Activated CD8-positive, alpha-beta memory T cell treated with anti-CD3 and anti-CD28 coated beads for 4 hours (primary cell): ENCODE measurements around the gene ZNF407.

Source experiments
- DNase-seq, 2 donors: peaks; one replicate each; pipeline ENCODE4 v3.0.0-alpha.2; 2020; ENCODE audit warnings: low read depth in 2 of 2

ZNF407 gene

DNA sequence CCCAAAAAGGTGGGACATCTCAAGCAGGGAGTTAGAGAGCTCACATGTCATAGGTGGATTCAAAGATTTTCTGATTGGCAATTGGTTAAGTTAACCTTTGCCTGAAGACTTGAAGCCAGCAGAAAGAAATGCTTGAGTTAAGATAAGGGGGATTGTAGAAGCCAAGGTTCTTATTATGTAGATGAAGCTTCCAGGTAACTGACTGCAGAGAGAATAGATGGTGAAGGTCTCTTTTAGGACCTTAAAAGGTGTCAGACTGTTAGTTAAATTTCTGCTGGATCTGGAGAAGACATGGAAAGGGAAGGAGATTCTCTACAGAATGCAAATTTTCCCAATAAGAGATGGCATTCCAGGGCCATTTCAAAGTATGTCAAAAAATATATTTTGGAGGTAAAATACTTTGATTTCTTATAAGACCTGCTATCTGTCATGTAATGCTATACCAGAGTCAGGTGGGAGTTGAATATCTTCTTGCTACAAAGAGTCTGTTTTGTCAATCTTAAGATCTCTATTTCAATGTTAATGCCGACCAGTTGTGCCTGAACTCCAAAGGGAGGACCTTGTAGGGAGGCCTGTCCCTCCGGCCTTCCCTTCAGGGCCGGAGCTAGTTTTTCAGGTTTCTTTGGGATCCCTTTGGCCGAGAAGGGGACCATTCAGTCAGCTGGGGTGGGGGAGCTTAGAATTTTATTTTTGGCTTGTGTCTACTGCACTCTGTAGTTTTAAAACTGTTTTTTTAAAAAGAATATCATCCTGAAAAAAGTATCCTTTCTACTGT, 330.7 kb downstream of the ZNF407 start:
- DNase-seq: no peak

DNA sequence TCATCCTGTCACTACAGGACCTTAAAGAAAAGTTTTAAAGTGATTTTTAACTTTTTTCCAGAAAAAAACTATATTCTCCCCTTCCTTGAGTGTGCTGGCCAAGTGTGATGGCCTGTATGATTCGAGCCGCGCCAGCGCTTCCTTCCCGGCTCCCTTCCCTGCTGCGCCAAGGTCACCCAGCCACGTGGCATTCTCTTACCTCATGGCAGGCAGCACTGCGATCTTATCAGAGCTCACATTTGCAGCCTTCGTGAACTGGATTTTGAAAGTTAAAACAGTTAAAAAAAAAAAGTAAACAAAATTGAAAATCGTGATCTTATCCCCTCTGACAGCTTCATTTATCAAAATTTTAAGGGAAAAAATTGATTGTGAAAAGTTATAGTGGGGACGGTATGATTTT, 331.4 kb downstream of the ZNF407 start:
- no peak for DNase-seq

DNA sequence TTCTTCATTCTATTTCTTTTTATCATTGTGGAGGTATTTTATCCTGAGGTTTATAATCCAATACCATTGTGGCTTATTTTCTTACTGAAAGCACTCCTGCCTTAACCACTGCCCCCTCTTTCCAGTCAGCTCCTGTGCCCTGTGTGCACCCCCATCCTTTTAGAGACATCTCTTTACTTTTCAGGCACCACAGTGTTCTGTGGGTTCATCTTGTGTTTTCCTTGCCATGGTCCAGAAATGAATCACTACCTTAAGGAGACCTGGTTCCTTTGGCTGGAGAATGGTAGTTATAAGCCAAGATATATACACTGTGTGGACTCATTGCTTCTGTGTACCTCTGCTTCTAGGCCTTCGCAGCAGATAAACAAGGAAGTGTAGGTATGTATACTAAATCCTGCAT, 332.9 kb downstream of the ZNF407 start:
- DNase-seq: no peak

GRCh38 chr18:74933930-74934329, 336.3 kb downstream of the ZNF407 start:
- no peak for DNase-seq

DNA sequence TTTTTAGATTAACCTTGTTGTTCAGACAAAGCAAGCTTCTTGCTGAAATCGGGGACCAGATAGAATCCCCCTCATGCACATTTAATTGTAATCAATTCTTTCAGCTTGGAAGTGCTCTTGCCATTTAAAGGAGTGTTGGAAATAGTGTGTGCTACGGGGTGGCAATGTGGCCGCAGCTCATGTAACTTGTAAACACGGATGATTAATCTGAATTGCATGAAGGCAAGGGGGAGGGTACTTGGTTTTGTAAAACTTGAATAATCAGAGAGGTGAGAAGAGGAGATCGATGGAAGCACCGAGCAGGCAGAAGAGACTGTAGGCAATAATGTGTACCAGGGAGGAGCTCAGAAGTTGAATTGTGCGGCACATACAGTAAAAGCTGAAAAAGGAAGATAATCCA, 337.8 kb downstream of the ZNF407 start:
- no peak for DNase-seq

DNA sequence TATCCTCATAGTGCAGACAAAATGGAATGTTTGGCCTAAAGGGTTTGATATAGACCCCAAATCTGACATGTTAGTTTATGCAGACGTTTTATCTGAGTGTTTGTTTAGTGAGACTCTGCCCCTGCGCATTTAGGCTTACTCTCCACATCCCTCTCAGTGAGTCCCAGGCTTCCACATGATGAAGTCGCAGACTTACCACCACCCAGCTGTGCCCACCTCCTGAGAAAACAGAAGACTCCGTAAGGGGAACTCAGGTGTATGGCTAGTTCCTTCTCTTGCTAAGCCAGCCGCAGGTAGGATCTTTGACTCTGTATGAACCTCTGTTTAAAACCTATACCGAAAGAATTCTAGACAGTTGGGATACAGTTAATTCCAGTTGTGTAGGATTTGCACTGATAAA, 338.7 kb downstream of the ZNF407 start:
- no peak for DNase-seq

GRCh38 chr18:74937291-74937690, 339.6 kb downstream of the ZNF407 start:
- DNase-seq: no peak

- DNase-seq: no peak
Observed at GRCh38 chr18:74940856-74941255, 343.2 kb downstream of the ZNF407 start.

DNA sequence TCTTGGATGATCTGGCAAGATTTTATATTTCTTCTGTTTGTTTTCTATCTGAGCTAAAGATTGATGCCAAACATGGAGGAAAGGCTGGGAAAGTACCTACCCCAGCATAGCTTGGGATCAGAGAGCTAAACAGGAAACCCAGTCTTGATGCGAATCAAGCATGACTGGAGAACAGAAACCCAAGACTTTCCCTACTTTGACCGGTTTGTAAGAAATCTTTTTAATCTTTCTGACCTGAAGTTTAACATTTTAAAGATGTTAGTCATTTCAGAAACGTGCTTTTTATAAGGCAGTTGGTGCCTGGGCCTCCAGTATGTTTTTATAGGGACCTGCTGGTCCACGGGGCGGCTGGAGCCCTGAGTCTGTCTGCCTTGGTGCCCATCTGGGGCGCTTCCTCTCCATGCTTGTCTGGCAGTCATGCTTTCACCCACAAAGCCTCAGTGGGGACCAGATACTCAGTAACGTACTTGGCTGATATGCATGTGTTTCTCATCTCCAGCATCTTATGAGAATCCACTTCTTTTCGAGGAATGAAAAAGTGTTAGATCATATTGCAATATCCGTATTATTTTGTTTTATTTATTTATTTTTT, 344.7 kb downstream of the ZNF407 start:
- DNase-seq: no peak

DNA sequence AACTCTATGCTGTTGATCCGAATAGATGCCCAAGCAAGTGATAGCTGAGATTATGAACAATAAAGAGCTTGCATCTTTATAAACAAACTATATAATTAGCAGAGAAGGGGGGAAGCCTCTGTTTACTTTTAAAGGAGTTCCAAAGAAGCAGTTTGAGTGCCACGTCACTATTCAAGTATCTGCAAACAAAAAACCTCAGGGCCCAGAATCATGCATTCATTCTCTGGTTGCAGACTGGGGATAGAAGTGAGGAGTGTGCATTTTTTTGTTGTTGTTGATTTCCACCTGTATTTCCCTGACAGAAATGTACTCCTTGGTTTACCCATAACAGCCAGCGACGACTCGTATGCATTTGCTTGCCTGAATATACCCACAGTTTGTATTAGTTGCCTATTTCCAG, 347.0 kb downstream of the ZNF407 start:
- DNase-seq: no peak

DNA sequence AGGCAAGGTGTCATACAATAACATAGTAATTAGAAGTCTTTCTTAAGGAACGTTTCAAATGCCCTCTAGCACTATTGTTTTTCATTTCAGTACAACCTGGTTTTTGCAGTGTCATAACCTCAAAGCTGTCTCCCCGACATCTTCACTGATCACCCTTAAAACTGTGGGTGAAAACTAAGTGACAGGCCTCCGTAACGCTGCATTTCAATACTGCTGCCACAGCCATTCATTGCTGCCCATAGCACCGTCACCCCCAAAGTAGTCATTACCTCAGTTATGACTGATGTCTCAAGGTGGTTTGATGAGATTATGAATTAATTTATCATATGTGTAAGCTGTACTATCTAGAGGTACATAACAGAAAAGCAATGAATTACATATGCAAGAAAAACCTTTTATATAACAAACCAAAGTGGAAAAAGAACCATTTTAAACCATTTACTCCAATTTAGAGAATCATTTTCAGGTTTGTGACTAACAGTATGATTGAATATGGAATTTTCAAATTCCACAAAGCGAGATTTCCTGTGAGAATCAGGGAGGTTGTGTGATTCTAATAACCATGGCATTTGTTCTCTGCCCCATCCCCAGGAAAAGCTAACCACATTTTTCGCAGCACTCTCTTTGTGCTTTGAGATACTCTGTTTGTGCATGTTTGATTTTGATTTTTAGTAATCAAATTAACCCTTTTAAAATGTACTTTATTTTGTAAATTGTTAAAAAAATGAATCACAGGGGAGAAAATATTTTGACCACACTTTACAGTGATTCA, 348.3 kb downstream of the ZNF407 start:
- no peak for DNase-seq

GRCh38 chr18:74946646-74947375, 349.1 kb downstream of the ZNF407 start:
- no peak for DNase-seq

DNA sequence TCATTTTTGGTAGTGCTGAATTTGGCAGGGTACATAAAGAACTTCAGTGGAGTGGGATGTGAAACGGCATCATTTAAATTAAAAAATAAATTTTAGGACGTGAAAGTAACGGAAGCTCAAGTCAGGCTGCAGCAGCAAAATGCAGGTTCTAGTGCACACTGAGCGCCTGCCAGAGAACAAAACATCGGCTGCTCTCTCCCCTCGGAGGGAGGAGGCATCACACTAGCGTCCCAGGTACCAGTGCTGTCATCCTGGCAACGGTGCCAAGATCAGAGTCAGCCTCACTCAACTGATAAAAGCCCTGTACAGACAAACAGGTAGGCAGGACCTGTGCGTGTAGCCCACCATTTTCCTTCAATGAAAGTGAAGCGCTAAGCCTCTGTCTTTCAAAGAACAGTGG, 349.7 kb downstream of the ZNF407 start:
- DNase-seq: no peak

GRCh38 chr18:74947875-74948274, 350.2 kb downstream of the ZNF407 start:
- no peak for DNase-seq

- DNase-seq: no peak
Observed at GRCh38 chr18:74949611-74950010, 351.9 kb downstream of the ZNF407 start.

DNA sequence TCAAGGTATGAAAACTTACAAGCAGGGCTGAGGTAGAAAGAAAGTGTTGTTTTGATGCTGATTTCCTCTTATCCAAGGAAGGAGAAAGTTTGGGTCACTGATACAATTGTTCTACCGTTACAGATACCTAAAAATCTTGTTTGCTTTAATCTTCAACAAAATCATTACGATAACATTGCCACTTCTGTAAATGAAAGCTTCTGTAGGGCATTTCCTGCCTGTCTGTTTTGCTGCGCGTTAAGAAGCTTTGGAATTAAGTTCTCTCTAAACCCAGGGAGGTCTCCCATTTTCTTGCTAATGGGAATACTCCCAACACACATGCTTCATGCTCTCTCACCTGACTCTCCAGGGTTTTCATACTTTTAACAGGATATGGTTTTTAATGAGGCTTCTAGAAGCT, 352.8 kb downstream of the ZNF407 start:
- DNase-seq: no peak

DNA sequence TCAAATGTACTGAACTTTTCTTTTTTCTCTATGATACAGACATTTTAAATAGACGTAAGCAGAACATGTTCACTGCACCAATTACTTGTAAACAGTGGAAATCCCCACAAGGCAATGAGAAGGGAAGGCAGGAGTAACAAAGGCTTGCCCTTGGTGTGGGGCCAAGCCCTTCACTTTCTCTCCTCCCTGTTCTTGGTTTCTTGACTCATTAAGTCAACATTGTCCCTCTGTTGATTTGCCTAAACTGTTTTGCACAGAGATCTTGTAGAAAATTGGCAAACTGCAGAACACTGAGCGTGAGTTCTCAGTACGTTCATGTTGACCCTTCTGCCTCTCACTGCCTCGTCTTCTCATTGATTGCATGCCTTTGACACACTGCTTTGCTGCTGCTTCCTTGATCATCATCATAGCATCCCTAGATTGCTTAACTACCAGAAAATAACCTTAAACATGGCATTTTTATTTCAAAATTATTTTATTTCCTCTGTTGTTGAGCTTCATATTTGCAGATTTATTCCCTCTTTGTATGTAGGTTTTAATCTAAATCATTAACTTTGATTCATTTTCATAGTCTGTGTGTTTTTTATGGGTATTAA, 353.6 kb downstream of the ZNF407 start:
- DNase-seq: no peak

DNA sequence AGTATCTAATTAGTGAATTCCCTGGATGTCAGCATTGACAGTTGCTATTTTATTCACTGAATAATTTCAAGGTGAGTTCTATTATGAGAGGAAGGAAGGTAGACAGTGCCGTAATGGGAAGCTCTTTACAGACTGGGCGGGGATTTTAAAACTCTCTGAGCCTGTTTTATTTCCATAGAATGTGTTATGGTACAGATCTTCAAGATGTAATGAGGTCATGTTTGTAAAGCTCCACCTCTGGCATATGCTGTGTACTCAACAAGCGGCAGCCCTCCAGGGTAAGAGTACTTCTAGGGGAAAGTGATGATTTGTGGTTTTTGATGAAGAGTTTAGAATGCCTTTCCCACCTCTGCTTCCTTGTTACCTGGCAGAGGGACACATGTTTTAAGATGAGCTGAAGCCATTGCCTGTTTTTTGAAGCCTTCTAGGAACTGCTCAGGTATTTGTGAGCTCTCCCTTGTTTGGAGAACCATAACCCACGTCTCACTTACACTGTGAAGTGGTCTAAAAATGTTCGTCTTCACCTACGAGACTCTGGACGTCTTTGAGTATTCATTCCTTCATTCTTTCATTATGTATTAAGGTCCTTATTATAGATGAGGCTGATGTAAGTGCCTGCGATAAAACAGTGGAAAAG, 360.0 kb downstream of the ZNF407 start:
- DNase-seq: no peak

DNA sequence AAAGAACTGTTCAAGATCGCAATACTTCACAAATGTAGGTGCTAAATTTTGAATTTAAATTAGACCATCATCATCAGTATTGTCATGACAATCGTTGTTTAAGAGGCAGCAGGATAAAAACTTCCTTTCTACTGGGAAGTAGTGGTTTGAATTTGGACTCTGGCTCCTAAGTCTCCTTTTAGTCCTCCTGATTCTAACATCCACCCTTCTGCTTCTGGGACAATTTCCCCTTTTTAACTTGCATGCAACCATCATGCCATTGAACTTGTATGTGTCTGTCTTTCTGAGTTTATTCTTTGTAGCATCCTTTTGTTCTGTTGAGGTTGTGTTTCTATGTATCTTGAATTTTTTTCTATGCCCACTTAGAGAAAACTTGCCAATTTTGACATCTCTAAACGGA, 361.5 kb downstream of the ZNF407 start:
- no peak for DNase-seq

DNA sequence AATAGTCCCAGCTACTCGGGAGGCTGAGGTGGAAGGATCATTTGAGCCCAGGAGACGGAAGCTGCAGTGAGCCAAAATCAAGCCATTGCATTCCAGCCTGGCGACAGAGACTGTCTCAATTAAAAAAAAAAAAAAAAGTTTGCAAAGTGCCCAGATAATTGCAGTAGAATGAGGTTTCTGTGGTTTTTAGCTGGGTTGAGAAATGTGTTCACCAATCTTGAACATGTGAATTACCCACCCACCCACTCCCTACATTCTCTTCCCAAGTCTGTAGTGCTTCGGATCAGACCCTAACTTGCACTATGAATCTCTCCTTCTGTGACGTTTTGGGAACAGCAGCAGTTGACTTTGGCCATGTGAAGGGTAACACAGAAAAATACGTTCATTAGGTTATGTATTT, 363.9 kb downstream of the ZNF407 start:
- DNase-seq: no peak

DNA sequence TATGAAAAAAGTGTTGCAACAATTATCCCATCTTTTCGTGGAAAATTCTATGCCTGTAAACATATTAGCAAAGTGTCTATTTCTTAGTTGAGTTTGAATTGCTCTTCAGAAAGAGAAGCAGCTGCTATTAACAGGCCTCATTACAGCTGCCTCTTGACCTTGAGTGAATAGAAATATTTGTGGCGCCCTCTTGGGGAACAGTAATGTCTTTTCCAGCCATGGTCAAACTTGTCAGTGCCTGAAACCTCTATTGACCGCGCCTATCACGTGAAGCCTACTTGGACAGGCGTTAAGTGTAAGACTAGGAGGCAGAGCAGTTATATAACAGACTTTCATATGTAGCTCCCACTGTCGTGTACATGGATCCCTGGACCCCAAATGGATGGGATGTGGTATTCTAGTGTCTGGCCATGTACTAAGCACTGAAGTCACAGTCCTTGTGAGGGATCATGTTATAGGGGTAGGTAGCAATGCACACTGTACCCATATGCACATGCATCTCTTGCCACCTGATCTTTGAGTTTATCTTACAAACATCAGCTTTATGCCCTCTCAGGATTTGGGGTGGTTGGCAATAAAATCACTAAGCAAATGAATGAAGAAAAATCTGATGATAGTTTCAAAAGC, 366.3 kb downstream of the ZNF407 start:
- no peak for DNase-seq
